GM19438 (cell line): ENCODE data around the gene DCLK1.
"Not testable (repeated sequence)": the region's sequence is repeated elsewhere in the genome, so short reads cannot be mapped to it uniquely, and the experiment has no call there.

Source experiments
- ATAC-seq: cut with Tn5 transposase; IDR thresholded peaks from one replicate; pipeline ENCODE4 v1.9.1; 2021; ENCODE audit warnings: low read depth; ENCODE audit not compliant: unreplicated experiment

DCLK1 gene

DNA sequence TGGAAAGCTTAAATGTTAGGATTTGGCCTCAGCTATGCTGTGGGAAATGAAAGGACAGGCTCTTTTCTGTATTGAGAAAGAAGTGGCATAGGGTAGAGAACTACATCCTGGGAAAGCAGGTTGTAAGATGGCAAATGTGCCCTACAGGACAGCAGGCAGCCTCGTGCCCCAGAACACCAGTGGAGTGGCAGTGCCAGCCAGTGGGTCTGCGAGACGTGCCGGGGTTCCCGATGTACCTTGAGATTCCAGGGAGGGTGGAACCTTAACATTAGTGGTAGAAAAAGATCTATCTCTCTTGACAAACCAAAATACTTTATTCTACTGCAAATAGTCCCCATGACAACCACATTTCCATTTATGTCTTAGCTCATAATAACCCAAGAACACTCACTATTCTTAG, 42.7 kb downstream of the DCLK1 start:
- ATAC-seq: no peak

DNA sequence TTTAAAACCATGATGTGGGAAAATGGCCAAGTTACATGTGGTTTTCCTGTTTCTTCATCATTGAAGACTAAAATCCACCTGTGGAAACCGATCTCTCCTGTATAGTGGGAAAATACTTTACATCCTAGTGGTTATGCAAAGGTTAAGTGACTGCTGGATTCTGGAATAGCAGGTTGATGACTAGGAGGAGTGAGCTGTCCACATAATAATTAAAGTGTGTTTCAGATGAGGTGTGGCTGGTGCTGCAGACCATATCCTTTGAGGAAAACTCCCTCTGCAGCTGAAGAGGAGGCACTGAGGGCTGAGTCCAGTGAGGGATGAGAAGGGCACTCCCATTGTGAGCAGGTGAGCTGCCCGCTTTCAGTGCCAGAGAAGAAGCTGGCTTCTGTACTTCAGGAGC, 43.2 kb downstream of the DCLK1 start:
- no peak for ATAC-seq

DNA sequence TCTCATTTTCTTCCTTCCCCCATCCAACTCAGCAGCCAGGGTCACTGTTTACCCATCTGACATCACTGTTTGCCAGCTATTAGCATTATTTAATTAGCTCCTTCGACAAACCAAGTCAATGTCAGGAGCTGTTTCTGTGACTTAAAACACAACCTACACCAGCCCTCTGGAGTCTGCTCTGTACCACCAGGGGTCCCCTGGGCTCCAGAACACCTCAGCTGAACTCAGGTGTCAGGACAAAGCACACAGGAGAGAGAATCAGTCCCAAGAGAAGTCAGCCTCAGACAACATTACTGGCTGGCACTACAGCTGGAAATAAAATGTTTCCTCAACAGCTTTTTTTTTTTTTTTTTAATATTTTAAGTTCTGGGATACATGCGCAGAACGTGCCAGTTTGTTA, 45.1 kb downstream of the DCLK1 start:
- no peak for ATAC-seq

DNA sequence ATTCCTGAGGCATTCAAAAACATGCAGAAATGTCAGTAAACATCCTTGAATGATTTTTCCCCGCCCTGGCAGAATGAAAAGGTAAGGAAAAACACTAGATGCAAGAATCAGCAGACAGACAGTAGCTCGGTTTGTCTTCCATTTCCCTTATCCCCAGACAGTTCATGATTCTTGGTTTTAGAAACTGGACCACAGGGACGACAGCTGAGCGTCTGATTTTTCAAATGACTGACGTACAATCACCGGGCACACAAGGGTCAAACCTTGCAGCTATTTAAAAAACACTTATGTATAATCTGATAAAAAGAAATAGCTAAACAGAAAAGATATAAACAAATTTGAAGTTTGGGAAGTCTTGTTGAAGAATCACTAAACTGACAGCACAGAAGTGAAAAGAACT, 47.1 kb downstream of the DCLK1 start:
- ATAC-seq: no peak

DNA sequence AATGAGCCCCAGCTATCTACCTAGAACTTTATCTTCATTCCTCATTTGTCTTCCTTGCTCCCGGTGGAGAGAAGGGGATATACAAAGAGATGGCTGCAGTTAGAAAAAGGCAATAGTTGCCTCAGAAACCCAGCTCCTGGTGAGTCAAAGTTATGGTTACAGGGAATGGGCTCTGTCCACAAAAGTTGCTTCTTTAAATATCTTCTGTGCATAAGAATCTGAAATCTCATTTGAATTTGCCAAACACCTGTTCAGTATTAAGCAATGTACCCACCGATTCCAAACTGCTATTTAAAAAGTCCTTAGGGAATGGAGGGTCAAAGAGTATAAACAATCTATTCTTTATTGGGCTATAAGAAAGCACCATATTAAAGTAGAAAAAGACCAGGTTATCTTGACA, 48.4 kb downstream of the DCLK1 start:
- no peak for ATAC-seq

DNA sequence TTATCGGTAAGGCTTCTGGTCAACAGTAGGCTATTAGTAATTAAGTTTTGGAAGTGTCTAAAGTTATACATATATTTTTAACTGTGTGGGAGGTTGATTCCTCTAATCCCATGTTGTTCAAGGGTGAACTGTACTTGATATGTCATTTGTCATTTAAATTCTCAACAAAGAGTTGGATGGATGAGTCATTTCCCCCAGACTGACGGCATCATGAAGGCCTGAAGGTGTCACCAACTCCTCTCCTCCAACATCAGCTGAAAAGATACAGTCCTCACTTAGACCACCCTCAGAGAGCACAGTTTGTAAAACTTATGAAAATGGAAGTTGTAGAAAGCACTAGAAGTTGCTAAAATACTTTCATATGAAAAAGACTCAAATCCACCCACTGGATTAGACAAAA, 48.8 kb downstream of the DCLK1 start:
- no peak for ATAC-seq

DNA sequence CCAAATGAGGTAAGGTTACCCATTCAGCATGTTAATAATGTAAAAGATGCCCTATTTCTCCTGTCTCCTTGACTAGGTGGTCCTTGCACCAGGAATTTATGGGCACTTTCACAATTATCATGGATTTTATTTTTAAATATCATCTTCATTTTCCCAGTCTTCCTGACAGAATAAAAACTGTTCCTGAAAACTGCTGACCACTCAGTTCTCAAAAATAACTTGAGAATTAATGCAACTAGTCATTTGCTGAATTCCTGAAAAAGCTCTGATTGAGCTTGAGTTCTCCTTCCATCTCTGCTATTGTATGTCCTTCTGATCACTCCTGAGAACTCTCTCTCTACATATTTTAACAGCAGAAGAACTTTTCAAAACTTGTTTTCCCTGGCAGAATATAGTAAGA, 55.0 kb downstream of the DCLK1 start:
- no peak for ATAC-seq

DNA sequence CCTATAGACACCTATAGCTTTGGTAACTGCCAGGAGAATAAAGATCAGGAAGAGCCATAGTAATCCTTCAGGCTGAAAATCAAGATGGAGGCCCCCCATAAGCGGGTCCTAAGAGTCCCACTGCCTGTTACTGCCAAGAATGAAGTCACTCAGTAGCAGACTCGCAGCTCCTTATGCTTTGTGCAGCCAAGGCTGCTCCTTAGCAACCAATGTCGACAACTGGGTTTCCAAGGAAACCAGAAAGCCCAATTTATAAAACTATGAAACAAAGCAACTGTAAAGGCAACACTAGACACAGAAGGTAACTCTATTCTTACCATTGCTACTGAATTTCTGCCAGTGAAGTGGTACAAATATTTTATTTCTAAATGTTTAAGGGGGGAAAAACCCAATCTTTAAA, 56.5 kb downstream of the DCLK1 start:
- no peak for ATAC-seq

DNA sequence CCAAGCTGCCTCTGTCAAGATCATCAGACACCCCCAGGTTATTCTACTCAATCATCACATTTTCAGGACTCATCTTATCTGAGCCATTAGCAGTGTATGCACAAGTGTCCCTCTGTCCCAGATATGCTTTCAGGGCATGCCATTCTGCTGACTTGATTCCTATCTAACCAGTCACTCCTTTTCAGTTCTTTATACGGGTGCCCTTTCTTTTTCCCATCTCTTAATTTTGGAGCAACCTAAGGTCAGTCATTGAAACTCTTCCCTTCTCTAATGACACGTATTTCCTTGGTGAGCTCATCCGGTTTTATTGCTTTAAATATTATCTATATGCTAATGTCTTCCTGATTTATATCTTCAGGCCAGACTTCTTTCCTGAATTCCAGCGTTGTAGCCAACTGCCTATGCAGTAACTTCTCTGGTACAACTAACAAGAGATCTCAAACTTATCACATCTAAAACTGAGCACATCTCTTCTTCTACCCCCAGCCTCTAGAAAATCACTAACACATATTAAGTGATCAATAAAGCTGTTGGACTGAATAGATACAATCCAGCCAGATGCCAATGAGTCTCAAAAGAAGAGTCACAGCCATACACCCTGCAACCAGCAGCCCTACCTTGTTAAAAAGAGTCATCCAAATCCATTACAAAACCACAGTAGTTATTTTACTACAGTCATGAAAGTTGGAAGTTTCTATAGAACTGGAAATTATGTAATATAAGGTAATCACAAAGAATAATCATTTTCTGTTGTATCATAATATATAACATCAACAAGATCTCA, 58.8 kb downstream of the DCLK1 start:
- ATAC-seq: no peak

DNA sequence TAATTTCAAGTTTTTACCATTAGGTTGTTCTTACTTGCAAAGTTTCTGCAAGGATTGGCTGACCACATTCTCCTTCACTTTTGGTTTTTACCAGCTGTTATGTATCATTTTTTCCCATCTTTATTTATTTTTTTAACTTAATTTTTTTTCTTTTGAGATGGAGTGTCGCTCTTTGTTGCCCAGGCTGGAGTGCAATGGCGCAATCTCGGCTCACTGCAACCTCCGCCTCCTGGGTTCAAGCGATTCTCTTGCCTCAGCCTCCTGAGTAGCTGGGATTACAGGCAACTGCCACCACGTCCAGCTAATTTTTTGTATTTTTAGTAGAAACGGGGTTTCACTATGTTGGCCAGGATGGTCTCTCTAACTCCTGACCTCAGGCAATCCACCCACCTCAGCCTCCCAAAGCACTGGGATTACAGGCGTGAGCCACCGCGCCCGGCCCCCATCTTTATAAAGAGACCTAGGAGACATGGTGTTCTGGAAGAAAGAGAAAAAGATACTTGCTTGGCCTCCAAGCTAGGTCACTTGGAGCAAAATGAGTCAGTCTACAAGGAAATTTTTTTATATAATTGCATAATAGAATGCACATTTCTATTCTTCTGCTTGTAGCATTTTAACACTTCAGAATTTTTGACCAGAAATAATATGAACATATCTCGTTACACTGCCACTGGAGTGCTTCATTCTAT, 60.5 kb downstream of the DCLK1 start:
- not testable (repeated sequence) for ATAC-seq

DNA sequence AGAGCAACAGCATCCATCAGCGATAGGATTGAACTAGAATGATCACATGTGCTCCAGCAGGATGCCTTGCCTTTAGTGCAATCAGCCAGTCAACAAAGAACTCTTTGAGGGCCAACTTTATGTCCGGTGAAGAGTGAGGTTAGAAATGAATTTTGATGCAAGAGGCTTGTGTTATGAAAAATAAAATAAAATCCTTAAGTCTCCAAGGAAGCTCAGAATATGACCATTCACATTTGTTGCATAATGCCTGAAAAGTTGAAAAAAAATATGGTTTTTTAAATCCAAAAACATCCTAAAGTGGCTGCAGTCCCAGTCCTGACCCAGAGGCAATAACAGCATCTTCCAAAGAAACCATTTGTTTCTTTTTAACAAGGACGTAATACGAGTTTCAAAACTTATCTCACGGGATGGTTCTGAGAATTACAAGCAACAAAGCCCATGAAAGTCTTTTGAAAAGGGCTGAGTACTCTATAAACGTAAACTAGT, 61.3 kb downstream of the DCLK1 start:
- ATAC-seq: no peak

DNA sequence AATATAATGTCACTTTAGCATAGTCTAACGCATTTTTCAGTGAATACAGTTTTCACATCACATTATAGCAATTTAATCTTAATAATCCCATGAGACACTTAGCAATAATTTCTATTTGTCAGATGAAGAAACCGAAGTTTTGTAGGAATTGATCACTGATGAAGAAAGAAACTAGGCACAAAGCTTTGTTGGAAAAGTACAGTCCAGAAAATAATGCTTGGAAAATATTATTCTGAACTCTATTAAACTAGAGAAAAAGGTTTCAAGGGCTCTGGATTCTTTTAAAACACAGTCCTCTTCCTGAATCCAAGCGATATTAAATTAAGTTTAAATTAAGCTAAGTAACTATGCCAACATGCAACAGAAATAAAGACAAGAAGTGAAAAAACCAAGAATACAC, 62.2 kb downstream of the DCLK1 start:
- ATAC-seq: no peak

DNA sequence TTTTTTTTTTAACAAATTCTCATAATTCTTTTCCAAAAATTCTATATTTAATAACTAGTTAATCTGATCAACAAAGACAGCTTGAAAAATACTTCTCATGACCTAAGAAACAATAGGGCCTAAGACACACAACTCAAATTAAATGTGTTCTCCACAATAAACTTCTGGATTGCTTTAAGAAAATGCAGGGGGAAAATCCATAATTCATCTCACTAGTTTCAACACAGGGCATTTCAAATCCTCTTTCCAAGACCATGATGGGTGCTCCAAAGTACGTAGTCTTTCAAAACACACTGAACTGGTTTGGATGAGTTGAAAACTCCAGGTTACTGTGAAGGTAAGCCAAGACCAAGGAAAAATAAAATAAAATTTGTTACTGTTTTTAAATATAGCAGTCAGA, 62.6 kb downstream of the DCLK1 start:
- no peak for ATAC-seq

DNA sequence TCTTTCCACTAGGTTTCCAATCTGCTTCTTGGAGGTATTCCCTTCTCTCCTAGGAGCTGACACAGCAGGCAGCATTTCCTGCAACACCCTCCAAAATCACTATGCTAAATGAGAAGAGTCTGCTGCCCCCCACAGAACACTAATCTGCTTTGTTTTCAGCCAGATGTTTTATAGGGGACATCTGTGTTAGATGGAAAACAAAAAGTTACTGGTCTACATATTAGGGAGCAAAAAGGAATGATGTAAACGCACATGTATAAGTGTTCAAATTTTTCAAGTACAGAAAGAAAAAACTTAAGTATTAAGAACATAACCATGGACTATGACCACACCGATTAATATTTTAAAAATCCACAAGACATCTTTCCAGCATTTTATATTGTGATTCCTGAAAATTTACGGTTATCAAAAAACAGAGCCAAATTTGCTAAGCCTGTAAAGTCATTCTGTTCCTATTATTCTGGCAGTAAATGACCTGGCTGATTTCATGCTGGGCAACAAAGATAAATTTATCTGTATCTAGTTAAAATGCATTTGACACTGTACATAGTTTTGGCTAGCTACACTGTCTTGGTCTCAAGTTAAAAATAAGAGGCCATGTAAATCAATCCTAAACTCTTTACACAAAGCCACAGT, 63.3 kb downstream of the DCLK1 start:
- no peak for ATAC-seq

DNA sequence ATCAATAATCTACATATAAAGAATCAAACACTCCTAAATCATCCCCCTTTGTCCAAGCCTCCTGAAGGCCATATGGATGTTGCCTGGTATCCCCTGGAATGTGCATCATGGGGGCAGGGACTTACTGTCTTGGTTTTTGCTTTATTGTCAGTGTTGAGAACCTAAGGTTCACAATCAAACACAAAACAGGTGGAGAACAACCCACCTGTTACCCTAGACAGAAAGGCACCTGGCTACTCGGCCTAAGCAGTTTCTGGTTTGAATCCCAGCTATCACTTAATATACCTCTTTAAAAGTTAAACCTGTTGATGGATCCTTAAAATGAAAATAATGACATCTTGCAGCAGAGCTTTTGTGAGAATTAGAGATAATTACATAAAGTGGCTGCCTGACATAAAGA, 68.9 kb downstream of the DCLK1 start:
- ATAC-seq: no peak

DNA sequence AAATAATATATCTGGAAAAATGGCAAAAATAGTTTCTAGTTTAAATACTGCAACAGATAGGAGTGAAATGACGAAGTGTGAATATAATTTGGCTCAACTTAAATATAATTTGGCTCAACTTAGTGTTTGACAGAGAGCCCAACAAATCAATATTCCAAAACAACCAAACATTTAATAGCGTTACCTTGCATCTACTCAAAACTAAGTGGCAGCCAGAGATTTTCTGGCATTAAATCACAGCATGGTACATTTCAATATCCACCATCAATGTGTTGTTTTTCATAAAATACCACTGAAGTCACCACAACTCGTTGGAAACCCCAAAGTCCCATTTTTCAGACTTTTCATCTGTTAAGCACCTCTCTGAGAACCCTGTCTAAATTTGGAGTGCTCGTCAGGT, 69.6 kb downstream of the DCLK1 start:
- ATAC-seq: no peak

DNA sequence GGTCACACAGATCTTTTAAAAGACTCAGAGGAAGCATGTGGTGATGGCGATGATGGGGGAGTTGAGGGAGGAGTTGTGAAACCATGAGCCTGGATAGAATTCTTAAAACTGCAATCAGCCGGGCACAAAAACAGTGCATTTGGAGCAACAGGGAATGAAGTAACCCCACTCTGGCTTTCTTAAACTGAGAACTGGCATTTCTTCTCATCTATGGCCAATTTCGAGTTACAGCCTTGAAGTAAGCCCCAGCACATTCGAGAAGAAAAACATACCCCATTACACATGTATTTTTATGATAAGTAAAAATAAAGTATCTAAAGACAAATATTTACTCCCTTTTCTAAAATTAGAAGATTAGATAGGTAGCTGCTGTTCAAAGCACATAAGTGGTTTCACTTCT, 70.1 kb downstream of the DCLK1 start:
- ATAC-seq: no peak

DNA sequence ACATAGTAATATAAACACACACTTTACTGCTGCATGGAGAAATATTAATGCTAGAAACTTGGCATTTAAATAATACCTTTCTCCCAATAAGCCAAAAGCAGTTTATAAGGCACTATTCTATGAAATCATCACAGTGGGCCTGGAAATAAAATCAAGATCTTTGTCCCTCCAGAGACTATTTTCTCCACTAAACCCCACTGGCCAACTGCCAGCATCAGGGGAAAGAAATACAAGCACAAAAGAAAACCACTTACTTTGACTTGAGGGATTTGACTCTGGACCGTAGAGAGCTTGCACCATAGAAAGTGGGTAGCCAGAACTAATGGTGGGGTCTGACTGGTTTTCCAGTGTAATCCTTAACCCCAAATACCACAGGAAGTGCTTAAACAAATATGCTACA, 71.9 kb downstream of the DCLK1 start:
- no peak for ATAC-seq

DNA sequence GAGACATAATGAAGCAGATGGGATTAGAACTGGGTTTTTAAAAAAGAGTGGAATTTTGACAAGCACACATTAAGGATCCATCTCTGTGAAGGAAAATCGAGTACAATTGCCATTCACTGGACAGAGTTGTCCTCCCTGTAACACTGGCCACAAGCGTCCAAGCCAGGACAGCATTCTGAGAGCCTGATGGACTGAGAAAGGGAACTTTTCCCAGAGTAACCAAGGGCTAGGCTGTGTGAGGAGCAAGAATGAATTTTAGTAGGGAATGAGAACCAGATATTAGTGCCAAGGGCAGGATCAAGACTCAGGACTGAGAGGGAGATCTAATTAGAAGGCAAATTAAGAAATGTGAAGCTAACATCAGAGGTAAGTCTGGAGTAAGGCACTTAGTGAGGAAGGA, 73.1 kb downstream of the DCLK1 start:
- no peak for ATAC-seq

DNA sequence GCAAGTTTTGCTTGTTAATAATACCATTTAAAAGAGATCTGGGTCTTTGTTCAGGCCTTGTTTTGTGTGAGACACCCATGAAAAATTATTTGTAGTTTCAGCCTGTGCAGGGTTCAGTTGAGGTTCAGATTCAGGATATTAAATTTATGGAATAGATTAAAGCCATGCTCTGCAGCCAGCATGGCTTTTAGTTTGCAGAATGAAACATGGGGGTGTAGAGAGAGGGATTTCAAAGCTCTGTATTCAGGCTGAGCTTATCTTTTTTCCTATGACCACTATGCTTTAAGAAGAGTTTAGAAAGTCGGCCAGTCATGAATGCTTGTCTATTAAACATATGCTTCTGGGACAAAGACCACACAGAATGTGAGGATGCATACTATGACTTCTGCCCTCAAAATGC, 73.6 kb downstream of the DCLK1 start:
- ATAC-seq: no peak

DNA sequence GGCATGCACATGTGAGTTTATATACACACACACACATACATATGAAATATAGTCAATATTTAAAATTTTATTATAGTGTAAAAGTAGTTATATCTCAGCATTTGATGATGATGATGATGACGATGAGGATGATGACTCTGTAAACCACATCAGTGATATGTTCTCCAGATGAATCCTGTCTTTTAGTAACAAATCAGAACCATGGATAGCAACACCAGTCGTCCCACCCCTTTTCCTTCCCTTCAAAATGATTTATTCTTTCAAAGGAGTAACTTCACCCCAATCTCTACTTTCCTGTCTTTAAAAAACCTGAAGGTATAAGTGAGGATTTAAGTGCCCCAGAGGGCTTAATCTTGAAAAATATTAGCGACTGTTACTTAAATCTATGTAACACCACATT, 74.1 kb downstream of the DCLK1 start:
- ATAC-seq: no peak

DNA sequence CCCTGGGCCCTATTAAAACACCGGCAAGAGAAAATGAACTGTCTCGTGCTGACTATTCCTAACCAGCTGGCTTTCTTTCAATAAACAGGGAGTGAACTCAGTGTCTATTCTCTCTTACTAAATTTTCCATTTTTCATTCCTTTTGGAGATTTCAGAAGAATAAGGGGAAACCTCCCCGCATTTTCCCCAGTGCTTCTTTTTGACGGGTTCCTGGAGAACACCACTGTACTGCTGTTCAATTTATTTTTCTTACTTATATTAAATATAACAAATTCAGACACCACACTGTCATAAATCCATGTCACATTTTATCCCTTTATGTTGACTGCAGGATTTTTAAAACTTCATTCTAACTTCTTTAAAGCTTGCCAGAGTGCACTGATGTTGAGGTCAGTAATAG, 75.8 kb downstream of the DCLK1 start:
- no peak for ATAC-seq
